H1 (cell line): Measurements from ENCODE around the gene USP7.

Experiments
- RFX5 ChIP-seq: IDR thresholded peaks from 2 replicates; pipeline ENCODE4 v1.6.1; 2011; ENCODE audit warnings: low read depth, low read length, improper control_type of control experiment, borderline replicate concordance
- YY1 ChIP-seq: IDR thresholded peaks from 2 replicates; pipeline ENCODE4 v1.6.1; 2011; ENCODE audit warnings: low read depth, mild to moderate bottlenecking, low read length
- TF ChIP-seq, protein P1 (sequence below), 3 experiments: IDR thresholded peaks; 1 replicate in 2 of 3; 2 replicates in 1 of 3; pipeline versions ENCODE4 v1.5.1 to v1.6.1; 2011; ENCODE audit warnings: low read length in 3 of 3, mild to moderate bottlenecking in 3 of 3, inconsistent platforms in 2 of 3, low read depth in 1 of 3, moderate library complexity in 1 of 3; ENCODE audit not compliant: insufficient read depth in 1 of 3; ENCODE audit errors: control extremely low read depth in 1 of 3

DNA sequence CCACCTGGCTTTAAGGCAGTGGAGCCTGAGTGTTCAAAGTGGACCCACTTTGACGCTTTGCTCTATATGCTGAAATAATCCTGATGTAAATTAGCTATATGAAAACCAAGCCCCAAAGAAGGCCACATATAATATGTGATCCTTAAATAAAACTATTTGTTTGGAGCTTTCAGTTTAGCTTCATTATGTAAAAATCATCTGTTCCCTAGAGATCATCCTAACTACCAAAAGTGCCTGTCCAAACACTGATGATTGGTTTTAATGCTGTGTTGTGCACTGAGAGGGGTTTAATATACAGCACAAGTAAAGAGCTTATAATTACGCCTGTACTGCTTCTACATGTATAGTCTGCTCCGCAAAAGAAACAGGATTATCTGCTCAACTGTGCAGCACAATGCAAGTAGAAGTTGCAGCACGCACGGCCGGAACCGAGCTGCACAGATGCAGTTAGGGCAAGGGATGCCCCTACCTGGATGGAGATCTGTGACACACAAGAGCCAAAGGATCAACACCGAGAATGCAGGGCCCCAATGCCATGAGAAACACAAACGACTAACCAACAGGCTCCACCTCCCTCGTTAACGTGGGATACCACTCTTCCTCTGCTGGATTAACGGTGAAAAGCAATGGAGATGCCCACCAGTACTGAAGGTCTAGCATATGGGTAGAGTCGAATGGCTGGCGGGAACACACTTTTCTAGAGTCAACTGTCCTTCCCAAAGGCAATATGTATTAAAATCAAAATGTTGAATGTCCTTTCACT is 20.5 kb downstream of the USP7 start:
- TF ChIP-seq, protein P1, sequence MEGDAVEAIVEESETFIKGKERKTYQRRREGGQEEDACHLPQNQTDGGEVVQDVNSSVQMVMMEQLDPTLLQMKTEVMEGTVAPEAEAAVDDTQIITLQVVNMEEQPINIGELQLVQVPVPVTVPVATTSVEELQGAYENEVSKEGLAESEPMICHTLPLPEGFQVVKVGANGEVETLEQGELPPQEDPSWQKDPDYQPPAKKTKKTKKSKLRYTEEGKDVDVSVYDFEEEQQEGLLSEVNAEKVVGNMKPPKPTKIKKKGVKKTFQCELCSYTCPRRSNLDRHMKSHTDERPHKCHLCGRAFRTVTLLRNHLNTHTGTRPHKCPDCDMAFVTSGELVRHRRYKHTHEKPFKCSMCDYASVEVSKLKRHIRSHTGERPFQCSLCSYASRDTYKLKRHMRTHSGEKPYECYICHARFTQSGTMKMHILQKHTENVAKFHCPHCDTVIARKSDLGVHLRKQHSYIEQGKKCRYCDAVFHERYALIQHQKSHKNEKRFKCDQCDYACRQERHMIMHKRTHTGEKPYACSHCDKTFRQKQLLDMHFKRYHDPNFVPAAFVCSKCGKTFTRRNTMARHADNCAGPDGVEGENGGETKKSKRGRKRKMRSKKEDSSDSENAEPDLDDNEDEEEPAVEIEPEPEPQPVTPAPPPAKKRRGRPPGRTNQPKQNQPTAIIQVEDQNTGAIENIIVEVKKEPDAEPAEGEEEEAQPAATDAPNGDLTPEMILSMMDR (IDR thresholded peaks at IDR 0.05; ENCODE audit: control extremely low read depth in 1 of 3, insufficient read depth in 1 of 3, low read depth in 1 of 3, low read length in 3 of 3) = no peak
- TF ChIP-seq YY1 = no peak
- TF ChIP-seq RFX5 = no peak
